ENCODE results near the gene GPRIN1. TPM values are rescaled to one million over a fixed set of nuclear protein-coding genes. Genes with fewer than 3 reads are reported as not detected.

The GPRIN1 gene
- polyA plus RNA-seq, 1 donor: 7.0 TPM

GRCh38 chr5:176574297-176574591 lies 35.7 kb downstream of the GPRIN1 start:
- H3K27ac ChIP-seq (ENCODE audit: low read length): no peak overlapping the region
- DNase-seq: no peak
- no peaks in the 10 kb centered on the region for H3K4me1 ChIP-seq (ENCODE audit: control insufficient read depth, insufficient read depth, low read length)
- peaks cover 57% of the 10 kb centered on the region for H3K36me3 ChIP-seq (ENCODE audit: control insufficient read depth, insufficient read depth, low read length)
- no peaks in the 10 kb centered on the region for H3K27me3 ChIP-seq (ENCODE audit: control insufficient read depth, insufficient read depth, low read length)
- no CpG with 5 or more reads among the region's 10 CpGs for WGBS (ENCODE audit: insufficient coverage, low lambda C conversion rate)
- H3K4me3 ChIP-seq (ENCODE audit: low read length): no peak overlapping the region
- no peaks in the 10 kb centered on the region for H3K9me3 ChIP-seq (ENCODE audit: control insufficient read depth, low read depth, low read length)

- DNase-seq: peak in 1 of 2 donors; percentile 52
- WGBS (ENCODE audit: insufficient coverage, low lambda C conversion rate): no CpG with 5 or more reads among the region's 18 CpGs
- no peaks in the 10 kb centered on the region for H3K4me1 ChIP-seq (ENCODE audit: control insufficient read depth, insufficient read depth, low read length)
Observed at GRCh38 chr5:176573564-176574296, 36.2 kb downstream of the GPRIN1 start.

GRCh38 chr5:176570044-176570443 lies 39.9 kb downstream of the GPRIN1 start:
- WGBS (ENCODE audit: insufficient coverage, low lambda C conversion rate): no CpG with 5 or more reads among the region's 6 CpGs
- peaks cover 3% of the 10 kb centered on the region for H3K9me3 ChIP-seq (ENCODE audit: control insufficient read depth, low read depth, low read length)
- peaks cover 46% of the 10 kb centered on the region for H3K36me3 ChIP-seq (ENCODE audit: control insufficient read depth, insufficient read depth, low read length)
- no peaks in the 10 kb centered on the region for H3K4me1 ChIP-seq (ENCODE audit: control insufficient read depth, insufficient read depth, low read length)
- H3K27ac ChIP-seq (ENCODE audit: low read length): no peak overlapping the region
- H3K4me3 ChIP-seq (ENCODE audit: low read length): no peak overlapping the region
- no peaks in the 10 kb centered on the region for H3K27me3 ChIP-seq (ENCODE audit: control insufficient read depth, insufficient read depth, low read length)
- no peak for DNase-seq

More at GRCh38 chr5:176573564-176574296, 36.2 kb downstream of the GPRIN1 start:
- no peak overlapping the region for H3K4me3 ChIP-seq (ENCODE audit: low read length)
- no peaks in the 10 kb centered on the region for H3K9me3 ChIP-seq (ENCODE audit: control insufficient read depth, low read depth, low read length)
- peaks cover 54% of the 10 kb centered on the region for H3K36me3 ChIP-seq (ENCODE audit: control insufficient read depth, insufficient read depth, low read length)
- no peaks in the 10 kb centered on the region for H3K27me3 ChIP-seq (ENCODE audit: control insufficient read depth, insufficient read depth, low read length)
- no peak overlapping the region for H3K27ac ChIP-seq (ENCODE audit: low read length)

GRCh38 chr5:176568657-176569056 lies 41.3 kb downstream of the GPRIN1 start:
- Histone ChIP-seq H3K27ac (ENCODE audit: low read length) (no peak overlapping the region), H3K36me3 (ENCODE audit: control insufficient read depth, insufficient read depth, low read length) (peaks cover 37% of the 10 kb centered on the region), H3K27me3 (ENCODE audit: control insufficient read depth, insufficient read depth, low read length) (no peaks in the 10 kb centered on the region), H3K4me3 (ENCODE audit: low read length) (no peak overlapping the region), H3K4me1 (ENCODE audit: control insufficient read depth, insufficient read depth, low read length) (no peaks in the 10 kb centered on the region), H3K9me3 (ENCODE audit: control insufficient read depth, low read depth, low read length) (peaks cover 3% of the 10 kb centered on the region)
- no CpG with 5 or more reads among the region's 18 CpGs for WGBS (ENCODE audit: insufficient coverage, low lambda C conversion rate)
- DNase-seq: no peak

- Histone ChIP-seq H3K36me3 (ENCODE audit: control insufficient read depth, insufficient read depth, low read length) (peaks cover 27% of the 10 kb centered on the region), H3K27ac (ENCODE audit: low read length) (no peak overlapping the region), H3K27me3 (ENCODE audit: control insufficient read depth, insufficient read depth, low read length) (no peaks in the 10 kb centered on the region), H3K4me3 (ENCODE audit: low read length) (no peak overlapping the region), H3K4me1 (ENCODE audit: control insufficient read depth, insufficient read depth, low read length) (no peaks in the 10 kb centered on the region), H3K9me3 (ENCODE audit: control insufficient read depth, low read depth, low read length) (peaks cover 3% of the 10 kb centered on the region)
- WGBS (ENCODE audit: insufficient coverage, low lambda C conversion rate): 67% methylated on average over 2 of the region's 6 CpGs
- DNase-seq: no peak
Observed at GRCh38 chr5:176565760-176566288, 44.1 kb downstream of the GPRIN1 start.

- Histone ChIP-seq H3K36me3 (ENCODE audit: control insufficient read depth, insufficient read depth, low read length) (peaks cover 25% of the 10 kb centered on the region), H3K4me3 (ENCODE audit: low read length) (no peak overlapping the region), H3K9me3 (ENCODE audit: control insufficient read depth, low read depth, low read length) (peaks cover 3% of the 10 kb centered on the region), H3K27me3 (ENCODE audit: control insufficient read depth, insufficient read depth, low read length) (no peaks in the 10 kb centered on the region), H3K27ac (ENCODE audit: low read length) (no peak overlapping the region), H3K4me1 (ENCODE audit: control insufficient read depth, insufficient read depth, low read length) (no peaks in the 10 kb centered on the region)
- no peak for DNase-seq
- WGBS (ENCODE audit: insufficient coverage, low lambda C conversion rate): 100% methylated on average over 1 of the region's 10 CpGs
Observed at GRCh38 chr5:176564002-176564401, 46.0 kb downstream of the GPRIN1 start.

- Histone ChIP-seq H3K4me1 (ENCODE audit: control insufficient read depth, insufficient read depth, low read length) (no peaks in the 10 kb centered on the region), H3K27me3 (ENCODE audit: control insufficient read depth, insufficient read depth, low read length) (no peaks in the 10 kb centered on the region), H3K4me3 (ENCODE audit: low read length) (no peak overlapping the region), H3K9me3 (ENCODE audit: control insufficient read depth, low read depth, low read length) (peaks cover 6% of the 10 kb centered on the region), H3K36me3 (ENCODE audit: control insufficient read depth, insufficient read depth, low read length) (peaks cover 18% of the 10 kb centered on the region), H3K27ac (ENCODE audit: low read length) (no peak overlapping the region)
- WGBS (ENCODE audit: insufficient coverage, low lambda C conversion rate): 71% methylated on average over 1 of the region's 10 CpGs
- no peak for DNase-seq
Observed at GRCh38 chr5:176562189-176562588, 47.8 kb downstream of the GPRIN1 start.

GRCh38 chr5:176561259-176561658 lies 48.7 kb downstream of the GPRIN1 start:
- Histone ChIP-seq H3K36me3 (ENCODE audit: control insufficient read depth, insufficient read depth, low read length) (peaks cover 16% of the 10 kb centered on the region), H3K4me1 (ENCODE audit: control insufficient read depth, insufficient read depth, low read length) (no peaks in the 10 kb centered on the region), H3K27me3 (ENCODE audit: control insufficient read depth, insufficient read depth, low read length) (no peaks in the 10 kb centered on the region), H3K27ac (ENCODE audit: low read length) (peak overlapping the region; percentile 47), H3K9me3 (ENCODE audit: control insufficient read depth, low read depth, low read length) (peaks cover 4% of the 10 kb centered on the region), H3K4me3 (ENCODE audit: low read length) (no peak overlapping the region)
- DNase-seq: peak; percentile 70 to 71
- no CpG with 5 or more reads among the region's 3 CpGs for WGBS (ENCODE audit: insufficient coverage, low lambda C conversion rate)

- H3K27ac ChIP-seq (ENCODE audit: low read length): no peak overlapping the region
- no peaks in the 10 kb centered on the region for H3K4me1 ChIP-seq (ENCODE audit: control insufficient read depth, insufficient read depth, low read length)
- no CpG with 5 or more reads among the region's 8 CpGs for WGBS (ENCODE audit: insufficient coverage, low lambda C conversion rate)
- peaks cover 9% of the 10 kb centered on the region for H3K36me3 ChIP-seq (ENCODE audit: control insufficient read depth, insufficient read depth, low read length)
- DNase-seq: no peak
- H3K4me3 ChIP-seq (ENCODE audit: low read length): no peak overlapping the region
- peaks cover 4% of the 10 kb centered on the region for H3K9me3 ChIP-seq (ENCODE audit: control insufficient read depth, low read depth, low read length)
- no peaks in the 10 kb centered on the region for H3K27me3 ChIP-seq (ENCODE audit: control insufficient read depth, insufficient read depth, low read length)
Observed at GRCh38 chr5:176560364-176560763, 49.6 kb downstream of the GPRIN1 start.

GRCh38 chr5:176559683-176560082 lies 50.3 kb downstream of the GPRIN1 start:
- Histone ChIP-seq H3K4me3 (ENCODE audit: low read length) (no peak overlapping the region), H3K36me3 (ENCODE audit: control insufficient read depth, insufficient read depth, low read length) (peaks cover 4% of the 10 kb centered on the region), H3K27me3 (ENCODE audit: control insufficient read depth, insufficient read depth, low read length) (no peaks in the 10 kb centered on the region), H3K27ac (ENCODE audit: low read length) (no peak overlapping the region), H3K9me3 (ENCODE audit: control insufficient read depth, low read depth, low read length) (peaks cover 4% of the 10 kb centered on the region), H3K4me1 (ENCODE audit: control insufficient read depth, insufficient read depth, low read length) (no peaks in the 10 kb centered on the region)
- WGBS (ENCODE audit: insufficient coverage, low lambda C conversion rate): no CpG with 5 or more reads among the region's 5 CpGs
- DNase-seq: no peak

GRCh38 chr5:176557846-176558245 lies 52.1 kb downstream of the GPRIN1 start:
- H3K9me3 ChIP-seq (ENCODE audit: control insufficient read depth, low read depth, low read length): peaks cover 4% of the 10 kb centered on the region
- H3K4me3 ChIP-seq (ENCODE audit: low read length): no peak overlapping the region
- peaks cover 13% of the 10 kb centered on the region for H3K4me1 ChIP-seq (ENCODE audit: control insufficient read depth, insufficient read depth, low read length)
- 100% methylated on average over 4 of the region's 13 CpGs for WGBS (ENCODE audit: insufficient coverage, low lambda C conversion rate)
- DNase-seq: no peak
- H3K27ac ChIP-seq (ENCODE audit: low read length): no peak overlapping the region
- H3K36me3 ChIP-seq (ENCODE audit: control insufficient read depth, insufficient read depth, low read length): peaks cover 11% of the 10 kb centered on the region
- H3K27me3 ChIP-seq (ENCODE audit: control insufficient read depth, insufficient read depth, low read length): no peaks in the 10 kb centered on the region

Measured in large intestine (tissue), 3 donors.